SHP77 (cell line): ENCODE measurements around the gene ERI3.
A peak's percentile ranks its signal among the peaks of the same experiment; 100 is the strongest.

Source experiments
- DNase-seq, 2 experiments: peaks; one replicate each; lab custom pipeline; 2025; lab: John Stamatoyannopoulos, UW

Gene ERI3

DNA sequence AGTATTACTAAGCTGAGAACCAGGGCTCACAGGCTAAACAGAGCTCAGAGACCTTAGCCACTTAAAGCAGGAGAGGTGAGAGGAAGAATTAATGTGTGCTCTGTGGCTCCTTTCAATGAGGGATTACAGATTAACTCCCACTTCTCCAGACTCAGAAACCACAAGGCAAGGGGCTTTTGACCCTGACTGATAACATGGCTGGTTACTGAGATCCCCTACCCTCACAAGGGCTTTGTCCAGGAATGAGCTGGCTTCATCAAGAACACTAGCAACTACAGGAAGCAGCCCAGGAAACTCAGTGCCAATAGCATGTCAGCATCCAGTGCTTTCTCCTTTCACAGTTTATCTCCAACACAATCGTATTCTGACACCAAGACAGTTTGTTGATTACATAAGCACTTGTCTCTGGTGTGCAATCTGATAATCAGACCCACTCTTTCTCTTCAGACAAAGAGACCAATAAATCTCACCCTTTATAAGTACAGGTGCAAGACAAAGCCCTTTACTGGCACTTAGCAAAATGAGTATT is 38.8 kb downstream of the ERI3 start:
- DNase-seq: no peak

DNA sequence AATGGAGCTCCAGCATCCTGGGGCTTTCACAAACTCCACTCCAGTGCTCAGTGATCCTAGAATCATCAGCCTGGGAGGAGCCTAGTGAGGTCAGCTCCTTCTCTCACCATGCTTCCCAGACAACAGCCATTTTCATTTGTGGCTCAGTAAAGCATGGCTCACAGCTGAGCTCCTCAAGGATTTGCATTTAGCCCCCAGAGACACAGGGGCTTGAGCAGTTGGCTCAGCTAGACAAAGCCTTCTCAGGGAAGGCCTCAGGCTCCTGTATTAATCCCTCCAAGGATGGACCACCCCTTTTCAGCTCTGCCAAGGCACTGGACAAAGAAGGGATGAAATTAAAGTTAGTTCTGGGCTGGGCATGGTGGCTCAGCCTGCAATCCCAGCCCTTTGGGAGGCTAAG is 39.5 kb downstream of the ERI3 start:
- no peak for DNase-seq

DNA sequence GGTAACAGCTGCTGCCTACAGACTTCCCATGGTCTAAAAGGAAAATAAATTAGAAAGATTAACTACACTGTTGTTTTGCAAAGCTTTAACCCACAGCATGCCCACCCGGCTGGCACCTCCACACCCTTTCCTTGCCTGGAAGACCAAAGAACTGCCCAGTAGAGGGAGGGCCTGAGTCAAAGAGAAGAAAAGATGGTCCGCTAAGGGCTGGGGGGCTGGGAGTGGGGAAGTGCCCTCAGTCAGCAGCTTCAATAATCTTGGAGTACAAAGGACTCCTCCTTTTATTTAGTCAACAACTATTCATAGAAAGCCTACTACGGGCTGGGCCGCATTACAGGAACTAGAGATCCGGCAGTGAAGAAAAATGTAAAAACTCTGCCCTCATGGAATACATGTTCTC is 40.6 kb downstream of the ERI3 start:
- DNase-seq: no peak

DNA sequence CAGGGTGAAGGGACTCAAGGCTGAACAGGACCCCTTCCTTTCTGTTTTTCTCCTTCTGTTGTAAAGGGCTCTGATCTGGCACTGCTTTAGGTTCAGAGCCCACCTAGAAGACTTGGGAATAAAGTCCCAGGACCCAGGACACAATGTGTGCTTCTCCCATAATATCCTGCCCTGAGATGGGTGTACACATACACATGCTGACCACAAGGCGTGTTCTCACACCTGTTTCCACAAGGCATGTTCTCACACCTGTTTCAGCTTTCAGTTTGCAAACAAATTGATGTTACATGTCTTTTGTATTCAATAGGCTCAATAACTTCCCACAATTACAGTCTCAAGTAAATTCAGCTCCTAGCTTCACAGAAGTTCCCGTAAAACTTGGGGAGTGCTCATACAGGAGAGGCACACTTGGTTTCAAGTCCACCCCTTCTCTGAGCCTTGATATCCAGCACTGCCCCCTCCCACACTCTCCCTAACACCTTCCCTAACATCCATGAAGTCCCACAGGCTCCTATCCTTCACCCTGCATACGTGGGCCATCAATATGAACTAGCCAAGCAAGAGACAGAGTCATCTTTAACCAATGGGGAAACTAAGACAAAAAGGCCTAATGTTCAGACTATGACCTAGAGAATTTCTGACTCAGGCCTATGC is 41.7 kb downstream of the ERI3 start:
- no peak for DNase-seq

DNA sequence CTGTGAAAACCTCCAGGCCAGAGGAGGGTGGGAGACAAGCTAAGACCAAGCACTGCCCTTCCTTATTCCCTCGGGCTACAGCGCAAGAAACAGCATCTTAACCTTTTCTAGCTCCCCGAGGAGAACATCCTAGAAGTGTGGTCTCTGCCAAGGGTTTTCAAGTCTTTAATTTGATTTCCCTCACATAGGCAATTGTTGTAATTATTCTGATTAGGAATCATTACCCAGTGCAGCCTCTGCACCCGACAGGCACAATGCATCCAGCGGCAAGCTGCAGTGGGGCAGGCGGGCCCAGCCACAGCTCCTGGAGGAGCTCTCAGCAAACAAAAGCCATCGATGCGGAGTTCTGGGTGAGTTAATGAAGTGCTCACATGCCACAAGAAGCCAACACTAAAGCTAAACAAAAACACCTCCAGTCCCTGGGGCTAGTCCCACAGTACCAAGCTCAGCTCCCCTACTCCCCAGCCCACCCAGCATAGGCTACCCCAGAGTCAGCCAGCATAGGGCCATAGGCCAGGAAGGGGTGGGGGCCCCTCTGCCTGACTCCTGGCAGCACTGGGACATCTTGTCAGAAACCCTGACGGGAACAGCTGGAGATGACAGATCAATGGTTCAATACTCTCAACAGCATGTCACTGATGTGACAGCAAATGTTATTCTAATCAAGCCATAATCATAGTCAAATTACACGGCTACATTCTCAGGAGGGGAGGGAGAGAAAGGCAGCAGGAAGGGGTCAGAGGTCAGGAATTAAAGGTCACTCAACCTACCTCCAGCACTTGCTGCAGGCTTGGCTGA is 42.5 kb downstream of the ERI3 start:
- no peak for DNase-seq

DNA sequence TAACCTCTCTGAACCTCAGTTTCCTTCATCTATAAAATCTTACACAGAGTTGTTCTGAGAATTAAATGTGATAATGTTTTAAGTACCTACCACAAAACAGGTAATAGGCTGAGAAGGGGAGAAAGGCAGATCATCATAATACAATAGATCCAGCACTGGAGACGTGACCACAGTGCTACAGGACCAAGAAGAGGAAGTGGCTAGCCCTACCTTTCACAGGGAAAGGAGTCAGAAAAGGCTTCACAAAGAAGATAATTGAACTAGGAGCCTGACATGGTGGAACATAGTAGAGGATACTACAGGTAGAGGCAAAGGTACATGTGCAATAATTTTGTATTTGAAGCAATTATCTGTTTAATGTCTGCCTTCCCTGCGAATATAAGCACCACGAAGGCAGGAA is 45.1 kb downstream of the ERI3 start:
- no peak for DNase-seq

DNA sequence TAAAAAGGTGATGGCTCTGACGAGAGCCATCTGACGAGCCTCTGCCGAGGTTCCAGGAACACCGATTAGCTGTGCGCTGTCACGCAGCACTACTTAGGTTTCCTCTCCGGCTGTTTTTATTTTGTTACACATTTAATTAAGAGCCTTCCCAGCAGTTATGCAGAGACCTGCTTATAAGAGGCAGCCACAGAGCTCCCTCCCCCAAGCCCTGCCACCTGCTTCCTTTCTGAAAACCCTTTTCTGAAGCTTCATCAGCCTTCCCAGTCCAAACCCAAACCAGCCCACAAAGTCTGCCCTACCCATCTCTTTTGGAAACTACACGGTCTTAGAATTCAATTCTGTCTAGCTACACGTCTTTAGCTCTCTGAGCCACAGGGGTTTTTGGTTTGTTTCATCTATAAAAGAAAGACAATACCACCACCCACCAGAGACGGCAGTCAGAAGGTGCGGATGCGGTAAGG is 49.1 kb downstream of the ERI3 start:
- no peak for DNase-seq

DNA sequence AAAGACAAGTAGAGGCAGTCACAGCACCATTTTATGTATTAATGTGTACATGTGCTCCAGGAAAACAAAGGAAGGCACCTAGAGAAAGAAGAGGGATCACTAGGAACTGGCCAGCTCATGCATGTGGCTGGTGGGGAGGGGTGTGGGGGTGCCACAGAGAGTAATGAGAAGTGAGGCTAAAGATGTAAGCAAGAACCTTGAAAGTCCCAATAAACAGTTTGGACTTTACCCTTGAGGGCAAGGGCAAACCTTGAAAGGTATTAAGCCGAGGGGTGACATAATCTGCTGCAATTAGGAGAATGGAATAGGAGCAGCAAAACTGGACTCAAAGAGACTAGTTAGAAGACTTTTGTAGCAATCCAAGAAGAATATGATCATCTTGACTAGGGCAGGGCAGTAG is 51.5 kb downstream of the ERI3 start:
- no peak for DNase-seq

DNA sequence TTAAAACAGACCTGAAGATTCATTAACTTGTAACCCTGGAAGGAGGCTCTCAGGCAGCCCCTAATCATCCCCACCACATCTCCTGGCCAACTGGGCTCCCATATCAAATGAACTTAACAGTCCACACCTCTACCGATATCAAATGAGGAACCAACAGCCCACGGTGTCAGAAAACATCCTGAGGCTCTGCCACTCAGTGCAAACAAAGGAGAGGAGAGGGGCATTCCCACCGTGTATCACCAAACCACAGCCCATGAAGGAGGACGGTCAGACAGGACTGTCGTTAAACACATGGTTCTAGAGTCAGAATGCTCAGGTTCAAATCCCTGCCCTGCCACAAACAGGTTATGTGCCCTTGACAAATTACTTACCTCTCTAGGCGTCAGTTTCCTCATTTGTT is 52.5 kb downstream of the ERI3 start:
- no peak for DNase-seq

DNA sequence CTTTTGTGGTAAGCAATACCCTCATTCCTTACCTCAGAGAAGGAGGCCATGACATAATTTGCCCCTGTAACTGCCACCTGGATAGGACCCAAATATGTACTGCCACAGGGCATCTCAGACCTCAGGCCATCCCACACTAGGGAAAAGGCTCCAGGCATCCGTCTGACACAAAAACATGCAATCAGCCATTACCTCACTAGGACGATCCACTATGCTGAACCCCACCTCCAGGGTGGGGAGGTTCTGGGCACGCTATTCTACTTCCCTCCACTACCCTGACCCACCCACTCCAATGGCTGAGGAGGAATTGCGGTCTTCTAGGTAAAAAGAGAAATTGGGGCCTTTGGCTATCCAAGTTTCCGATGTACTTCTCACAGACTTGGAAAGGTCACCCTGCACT is 53.6 kb downstream of the ERI3 start:
- DNase-seq: no peak

DNA sequence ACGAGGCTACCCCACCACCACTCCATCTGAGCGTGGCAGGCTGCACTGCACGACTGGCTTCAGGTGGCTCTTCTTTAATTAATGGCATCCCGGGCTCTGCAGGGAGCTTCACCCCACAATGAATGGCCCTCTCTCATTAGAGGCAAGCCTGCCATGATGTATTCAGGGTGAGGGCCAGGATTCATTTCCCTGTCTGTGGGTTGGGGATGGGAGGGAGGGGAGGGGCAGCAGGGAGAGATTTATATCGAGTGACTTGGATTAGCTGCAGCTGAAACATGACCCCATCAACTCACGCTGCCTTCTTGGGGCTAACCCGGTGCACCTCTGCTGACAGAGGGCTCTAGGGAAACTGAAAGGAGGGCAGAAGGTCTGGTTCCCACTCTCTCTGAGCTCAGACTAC is 54.2 kb downstream of the ERI3 start:
- DNase-seq: no peak

DNA sequence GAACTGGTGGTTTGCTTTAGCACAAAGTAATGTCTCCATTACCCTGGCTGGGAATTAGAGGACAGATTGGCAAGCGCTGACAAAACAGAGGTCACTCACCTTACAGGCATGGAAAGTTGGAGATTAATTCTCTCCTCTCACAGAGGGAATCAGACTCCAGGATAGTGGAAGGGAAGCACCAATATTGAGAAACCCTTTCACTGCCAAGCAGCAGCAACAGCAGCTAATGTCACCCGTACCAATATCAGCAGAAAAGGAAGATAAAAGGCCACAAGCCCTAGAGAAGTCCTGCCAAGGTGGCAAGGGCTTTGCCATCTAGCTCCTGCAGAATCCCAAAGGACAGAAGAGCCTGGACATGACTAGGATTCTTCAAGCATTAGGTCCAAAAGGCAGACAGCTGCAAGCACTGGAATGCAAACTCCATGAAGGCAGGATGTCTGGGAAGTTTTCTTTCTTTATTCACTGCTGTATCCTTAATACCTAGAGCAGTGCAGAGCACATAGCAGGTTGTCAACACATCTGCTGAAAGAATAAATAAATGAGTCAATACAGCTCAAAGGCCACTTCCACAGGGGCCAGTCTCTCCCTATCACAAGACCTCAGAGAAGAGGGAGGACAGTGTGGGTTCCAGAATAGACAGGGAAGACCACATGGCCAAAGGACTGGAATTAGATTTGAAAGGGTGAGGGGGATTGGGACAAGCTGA is 57.2 kb downstream of the ERI3 start:
- DNase-seq: no peak

DNA sequence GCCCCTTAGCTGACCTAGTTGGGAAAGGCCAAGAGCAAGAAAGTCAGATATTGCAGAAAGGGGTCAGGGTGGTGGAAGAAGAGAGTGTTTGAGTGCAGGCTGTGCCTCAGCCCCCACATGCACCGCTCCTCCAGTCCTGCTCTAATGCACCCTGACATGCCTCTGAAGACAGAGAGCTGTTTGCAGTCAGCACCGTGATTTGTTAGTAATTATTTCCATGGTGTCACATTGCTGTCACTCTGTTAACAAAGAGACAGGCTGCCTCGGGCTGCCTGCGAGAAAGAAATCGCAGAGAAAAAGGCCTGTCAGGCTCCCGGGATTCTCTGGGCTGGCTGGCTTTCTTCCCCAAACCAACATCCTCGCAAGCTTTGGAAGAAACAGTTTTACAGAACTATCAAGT is 58.3 kb downstream of the ERI3 start:
- DNase-seq: no peak

DNA sequence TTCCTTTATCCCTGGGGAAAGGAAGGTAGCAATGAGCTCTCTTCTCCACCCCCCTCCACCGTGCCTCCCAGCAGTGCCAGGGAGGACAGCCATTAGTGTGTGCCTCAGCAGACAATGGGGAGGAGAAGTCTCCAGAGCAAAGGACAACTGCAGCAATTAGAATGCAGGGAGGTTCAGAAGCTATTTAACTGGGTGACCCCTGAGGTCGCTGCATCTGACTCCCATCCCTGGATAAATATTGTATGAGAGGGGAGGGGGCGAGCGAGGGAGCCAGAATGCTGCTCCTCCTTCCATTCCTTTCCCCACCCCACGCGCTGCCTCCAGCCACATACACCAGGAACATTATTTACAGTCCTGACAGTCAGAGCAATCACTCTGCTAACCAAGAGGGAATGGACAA is 59.0 kb downstream of the ERI3 start:
- DNase-seq: no peak

DNA sequence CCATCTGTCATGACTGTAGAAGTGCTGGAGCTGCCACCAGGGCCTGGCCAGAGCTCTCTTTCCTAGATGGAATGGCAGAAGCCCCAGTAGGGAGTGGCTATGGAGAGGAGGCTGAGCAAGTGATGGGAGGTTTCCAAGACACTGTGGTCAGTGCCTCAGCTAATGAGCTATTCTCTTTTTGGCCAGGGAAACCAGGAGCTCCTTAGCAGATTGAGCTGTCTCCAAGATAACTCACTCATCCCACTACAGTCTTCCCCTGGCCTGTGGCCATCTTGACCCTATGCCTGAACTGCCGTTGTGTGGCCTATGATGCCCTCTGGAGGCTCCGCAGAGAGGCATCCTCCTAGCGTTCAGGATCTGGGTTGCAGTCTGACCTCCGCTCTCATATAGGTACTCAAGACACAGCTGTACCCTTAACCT is 60.5 kb downstream of the ERI3 start:
- peak; percentile 23 to 45 for DNase-seq

DNA sequence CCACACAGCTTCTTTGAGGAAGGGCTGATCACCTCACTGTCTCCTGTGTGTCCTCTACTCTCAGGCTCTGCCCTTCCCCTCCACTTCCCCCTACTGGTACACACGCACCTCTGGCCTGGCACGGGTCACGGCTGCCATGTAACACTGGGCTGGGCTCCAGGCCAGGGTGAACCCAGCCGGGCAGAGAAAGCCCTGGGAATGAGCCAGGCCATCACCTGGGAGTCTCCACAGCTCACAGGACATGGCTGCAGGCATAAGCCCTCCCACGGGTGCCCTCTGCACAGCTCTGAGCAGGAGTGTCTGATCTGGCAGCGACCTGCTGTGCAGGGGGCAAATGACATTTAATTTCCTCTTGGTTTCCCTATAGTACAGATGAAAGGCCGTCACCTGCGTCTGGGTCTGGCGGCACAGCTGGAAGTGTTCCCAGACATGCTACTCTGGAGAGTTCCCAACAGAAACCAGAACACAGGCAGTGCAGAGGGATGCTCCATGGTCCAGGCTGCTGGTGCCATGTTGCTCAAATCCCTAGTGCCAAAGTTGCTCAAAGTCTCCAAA is 61.2 kb downstream of the ERI3 start:
- DNase-seq: peak; percentile 54 to 77

DNA sequence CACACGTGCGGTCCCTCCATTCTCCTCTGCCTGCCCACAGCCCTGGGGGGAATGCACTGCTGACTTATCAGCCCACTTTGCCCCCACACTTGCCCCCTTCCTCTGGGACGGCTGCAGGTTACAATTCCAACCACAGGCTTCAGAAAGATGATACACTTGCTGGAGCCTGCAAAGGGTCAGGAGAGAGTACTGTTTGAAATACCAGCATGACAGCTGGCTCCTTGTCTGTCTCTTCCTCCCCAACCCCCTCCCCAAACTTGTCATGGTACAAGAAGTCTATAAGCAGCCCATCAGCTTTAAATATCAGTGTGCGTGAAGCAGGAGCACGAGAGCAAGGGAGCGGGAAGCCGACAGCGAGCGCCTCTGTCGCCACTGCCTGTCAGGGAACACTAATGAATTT is 62.4 kb downstream of the ERI3 start:
- no peak for DNase-seq

DNA sequence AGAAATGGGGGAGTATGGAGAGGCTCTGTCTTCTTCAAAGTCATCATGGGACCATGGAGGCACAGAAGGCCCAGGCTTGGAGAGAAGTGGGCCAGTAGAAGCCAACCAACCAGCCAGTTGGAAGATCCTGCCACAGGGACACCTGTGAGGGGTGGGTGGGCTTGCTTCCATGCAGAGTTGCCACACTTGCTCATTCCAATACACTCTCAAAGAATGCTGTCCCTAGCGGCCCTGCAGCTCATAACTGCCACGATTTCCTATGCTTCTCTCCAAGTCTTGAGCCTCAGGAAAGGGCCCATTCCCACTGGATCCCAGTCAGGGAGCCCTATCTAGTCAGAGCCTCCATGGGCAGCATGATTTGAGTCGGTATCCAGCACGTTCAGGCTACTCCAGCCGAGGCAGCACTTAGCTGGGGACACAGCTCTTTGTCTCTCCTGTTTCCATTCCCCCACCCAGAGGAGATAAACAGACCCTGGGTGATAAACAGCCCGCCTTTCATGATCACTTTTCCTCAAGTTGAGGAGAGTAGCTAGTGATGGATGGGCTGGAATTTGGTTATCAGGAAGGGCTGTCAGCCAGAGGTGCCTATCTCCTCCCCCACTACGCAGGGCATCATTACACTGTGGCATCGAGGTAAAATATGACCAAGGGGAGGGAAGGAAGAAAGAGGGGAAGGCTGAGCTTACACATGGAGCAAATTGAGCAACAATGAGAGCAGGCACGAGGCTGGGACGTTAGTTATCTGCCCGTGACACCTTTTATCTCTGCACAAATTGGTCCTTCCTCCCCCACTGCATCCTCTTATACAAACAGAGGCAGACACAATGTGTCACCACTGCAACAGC is 64.6 kb downstream of the ERI3 start:
- DNase-seq: no peak

DNA sequence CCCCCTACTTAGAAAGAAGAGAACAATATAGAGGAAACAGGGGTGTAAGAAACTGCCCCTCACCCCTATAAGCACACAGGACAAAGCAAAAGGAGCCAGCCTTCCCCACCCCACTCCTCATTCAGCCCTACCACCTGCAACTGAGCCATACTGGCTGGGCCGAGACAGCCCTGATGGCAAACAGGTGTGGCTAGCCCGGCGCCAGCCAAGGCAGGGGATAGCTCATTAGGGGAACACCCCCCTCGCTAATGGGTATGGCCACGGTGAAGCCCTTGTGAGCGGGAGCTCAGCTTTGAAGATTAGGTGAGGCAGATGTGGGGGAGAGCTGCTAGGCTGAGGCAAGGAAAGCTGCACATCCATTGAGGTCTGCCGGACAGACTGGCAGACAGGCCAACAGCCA is 65.5 kb downstream of the ERI3 start:
- peak; percentile 14 to 15 for DNase-seq

DNA sequence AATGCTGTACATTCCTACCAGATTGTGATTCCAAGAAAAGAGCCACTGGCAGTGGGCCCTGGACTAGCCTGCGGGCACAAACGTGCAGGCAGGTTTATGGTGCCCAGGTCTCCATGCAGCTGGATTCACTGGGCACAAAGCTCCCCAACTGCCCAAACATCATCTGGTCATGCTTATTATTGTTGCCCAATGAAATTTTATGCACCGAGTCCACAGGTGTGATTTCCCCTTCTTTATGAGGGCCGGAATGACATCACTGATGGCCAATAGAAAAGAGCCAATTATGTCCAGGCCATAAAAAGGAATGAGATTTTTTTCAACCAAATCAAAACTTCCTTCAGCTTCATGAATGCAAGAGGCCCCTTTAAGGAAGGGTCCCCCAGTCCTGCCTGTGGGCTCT is 66.2 kb downstream of the ERI3 start:
- no peak for DNase-seq

DNA sequence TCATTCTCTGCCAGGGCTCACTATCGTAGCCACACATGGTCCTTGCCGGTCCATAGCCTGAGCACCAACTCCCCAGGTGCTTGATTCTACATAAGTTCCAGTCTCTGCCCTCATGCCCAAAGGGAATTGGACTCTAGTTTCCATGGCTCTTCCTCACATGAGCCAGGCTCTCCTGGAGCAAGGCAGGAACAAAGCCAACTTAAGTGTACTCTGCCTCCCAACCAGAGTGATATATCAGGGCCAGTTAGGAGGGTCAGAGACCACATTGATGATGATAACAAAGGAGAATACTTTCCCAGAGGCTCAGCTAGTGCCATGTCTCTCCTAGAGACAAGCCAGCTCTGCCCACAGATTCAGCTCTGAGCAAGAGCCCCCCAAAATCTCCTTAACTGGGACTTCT is 70.9 kb downstream of the ERI3 start:
- peak in 1 of 2 experiments; percentile 65 for DNase-seq
